GM23248 (cell line): ENCODE measurements around the gene HES3.

Experiments
- EZH2 ChIP-seq: fragments of 200-600 bp; sonication (generic); IDR thresholded peaks from 2 replicates; pipeline ENCODE4 v1.6.1; 2018; ENCODE audit warnings: antibody characterized with exemption, mild to moderate bottlenecking; ENCODE audit not compliant: insufficient read depth, poor library complexity, severe bottlenecking
- EZH2phosphoT487 ChIP-seq: fragments of 200-600 bp; sonication (generic); IDR thresholded peaks from 2 replicates; pipeline ENCODE4 v1.6.1; 2018; ENCODE audit warnings: antibody characterized with exemption, moderate library complexity, mild to moderate bottlenecking, low read depth; ENCODE audit not compliant: insufficient read depth

- TF ChIP-seq EZH2phosphoT487 (no peak), EZH2 (no peak)
These were observed 5.2 kb downstream of the HES3 start for GRCh38 chr1:6248932-6249738.
